AG04449 (cell line): Measurements from ENCODE around the gene FAM20C.

Experiments used
- CTCF ChIA-PET: fragments of 350-600 bp; formaldehyde crosslinking; extraction: SDS; loops from one replicate; lab custom pipeline; 2021; ENCODE audit warnings: antibody characterized with exemption; lab: Yijun Ruan, JAX
- POLR2A ChIA-PET: fragments of 400-600, 350-600 bp; formaldehyde crosslinking; extraction: SDS; loops from one replicate; lab custom pipeline; 2020; ENCODE audit warnings: antibody characterized with exemption, inconsistent platforms; lab: Yijun Ruan, JAX
- DNase-seq: peaks from one replicate; pipeline ENCODE4 v3.0.0-alpha.2; 2010; ENCODE audit warnings: low read depth, low spot score
- H3K4me3 ChIP-seq: 2 replicates; pipeline ENCODE4 v1.5.1; 2011; ENCODE audit warnings: low read depth, mild to moderate bottlenecking, control low read depth, low read length
- CTCF ChIP-seq: IDR thresholded peaks from one replicate; pipeline ENCODE4 v1.5.1; 2011; ENCODE audit warnings: mild to moderate bottlenecking, moderate library complexity, low read length, control low read depth, inconsistent platforms; ENCODE audit not compliant: insufficient read depth; ENCODE audit errors: missing control alignments

Gene FAM20C

GRCh38 chr7:255038-255435 is 62.7 kb downstream of the FAM20C start:
- TF ChIP-seq CTCF = no peak
- DNase-seq = no peak
- ChIA-PET CTCF (no interaction called here), POLR2A (no interaction called here)
- H3K4me3 ChIP-seq = no peak overlapping the region

GRCh38 chr7:255721-256361 is 63.5 kb downstream of the FAM20C start:
- no peak for TF ChIP-seq CTCF
- POLR2A ChIA-PET = no interaction called here
- H3K4me3 ChIP-seq = no peak overlapping the region
- no peak for DNase-seq
- CTCF ChIA-PET = no interaction called here

- ChIA-PET CTCF (no interaction called here), POLR2A (no interaction called here)
- no peak for TF ChIP-seq CTCF
- H3K4me3 ChIP-seq = no peak overlapping the region
- no peak for DNase-seq
Observed at GRCh38 chr7:256461-256940, 64.1 kb downstream of the FAM20C start.

- CTCF ChIA-PET = no interaction called here
- DNase-seq = no peak
- TF ChIP-seq CTCF = no peak
- H3K4me3 ChIP-seq = no peak overlapping the region
- POLR2A ChIA-PET = no interaction called here
Observed at GRCh38 chr7:256981-257646, 64.7 kb downstream of the FAM20C start.

- ChIA-PET POLR2A (no interaction called here), CTCF (no interaction called here)
- no peak for TF ChIP-seq CTCF
- no peak for DNase-seq
- H3K4me3 ChIP-seq = no peak overlapping the region
Observed at GRCh38 chr7:257647-257992, 65.2 kb downstream of the FAM20C start.

GRCh38 chr7:258476-259190 is 66.3 kb downstream of the FAM20C start:
- CTCF ChIA-PET = no interaction called here
- no peak overlapping the region for H3K4me3 ChIP-seq
- no peak for DNase-seq
- TF ChIP-seq CTCF = no peak
- POLR2A ChIA-PET = no interaction called here
